ENCODE results near the gene CACNA1D.

DNA sequence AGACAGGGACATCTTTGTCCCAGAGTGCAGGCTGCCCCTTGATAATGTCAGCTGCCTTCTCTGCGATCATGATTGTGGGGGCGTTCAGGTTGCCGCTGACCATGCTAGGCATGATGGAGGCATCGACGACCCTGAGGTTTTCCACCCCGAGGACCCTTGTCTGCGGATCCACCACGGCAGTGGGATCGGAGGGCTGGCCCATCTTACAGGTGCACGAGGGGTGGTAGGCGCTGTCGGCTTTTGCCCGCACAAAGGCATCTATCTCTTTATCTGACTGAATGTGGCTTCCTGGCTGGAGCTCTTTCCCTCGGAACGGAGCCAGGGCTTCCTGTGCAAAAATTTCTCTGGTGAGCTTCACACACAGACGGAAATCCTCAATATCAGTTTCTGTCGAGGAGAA, 323.4 kb downstream of the CACNA1D start:
- TF ChIP-seq, protein P1, sequence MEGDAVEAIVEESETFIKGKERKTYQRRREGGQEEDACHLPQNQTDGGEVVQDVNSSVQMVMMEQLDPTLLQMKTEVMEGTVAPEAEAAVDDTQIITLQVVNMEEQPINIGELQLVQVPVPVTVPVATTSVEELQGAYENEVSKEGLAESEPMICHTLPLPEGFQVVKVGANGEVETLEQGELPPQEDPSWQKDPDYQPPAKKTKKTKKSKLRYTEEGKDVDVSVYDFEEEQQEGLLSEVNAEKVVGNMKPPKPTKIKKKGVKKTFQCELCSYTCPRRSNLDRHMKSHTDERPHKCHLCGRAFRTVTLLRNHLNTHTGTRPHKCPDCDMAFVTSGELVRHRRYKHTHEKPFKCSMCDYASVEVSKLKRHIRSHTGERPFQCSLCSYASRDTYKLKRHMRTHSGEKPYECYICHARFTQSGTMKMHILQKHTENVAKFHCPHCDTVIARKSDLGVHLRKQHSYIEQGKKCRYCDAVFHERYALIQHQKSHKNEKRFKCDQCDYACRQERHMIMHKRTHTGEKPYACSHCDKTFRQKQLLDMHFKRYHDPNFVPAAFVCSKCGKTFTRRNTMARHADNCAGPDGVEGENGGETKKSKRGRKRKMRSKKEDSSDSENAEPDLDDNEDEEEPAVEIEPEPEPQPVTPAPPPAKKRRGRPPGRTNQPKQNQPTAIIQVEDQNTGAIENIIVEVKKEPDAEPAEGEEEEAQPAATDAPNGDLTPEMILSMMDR (IDR thresholded peaks at IDR 0.05), result no peak
- no peak for TF ChIP-seq POLR2A (IDR thresholded peaks at IDR 0.05)
